Neural progenitor cell (in vitro differentiated cells): ENCODE results near the gene EML2. TPM values are rescaled to one million over a fixed set of nuclear protein-coding genes. Genes with fewer than 3 reads are reported as not detected.

ENCODE experiments used
- DNase-seq: peaks from one replicate; pipeline ENCODE4 v3.0.0-alpha.2; 2016; ENCODE audit warnings: low spot score
- H2AFZ ChIP-seq: fragments of 200-600 bp; sonication (generic); replicated peaks from 2 replicates; pipeline ENCODE4 v1.6.1; 2016; ENCODE audit warnings: antibody characterized with exemption
- H3F3A ChIP-seq: fragments of 200-600 bp; sonication (generic); 2 replicates; pipeline ENCODE4 v1.6.1; 2016; ENCODE audit warnings: antibody characterized with exemption, low read depth
- H3K27ac ChIP-seq: fragments of 200-600 bp; sonication (generic); 2 replicates; pipeline ENCODE4 v1.5.1; 2016; ENCODE audit warnings: mild to moderate bottlenecking
- H3K27me3 ChIP-seq: fragments of 200-600 bp; sonication (generic); 2 replicates; pipeline ENCODE4 v1.6.1; 2016; ENCODE audit warnings: mild to moderate bottlenecking, moderate library complexity
- H3K36me3 ChIP-seq: fragments of 200-600 bp; sonication (generic); 2 replicates; pipeline ENCODE4 v1.5.1; 2016
- H3K4me1 ChIP-seq: fragments of 200-600 bp; sonication (generic); 2 replicates; pipeline ENCODE4 v1.6.1; 2016; ENCODE audit warnings: mixed run types
- H3K4me2 ChIP-seq: fragments of 200-600 bp; sonication (generic); 2 replicates; pipeline ENCODE4 v1.6.1; 2016
- H3K4me3 ChIP-seq: fragments of 200-600 bp; sonication (generic); 2 replicates; pipeline ENCODE4 v1.5.1; 2016
- H3K79me2 ChIP-seq: fragments of 200-600 bp; sonication (generic); 2 replicates; pipeline ENCODE4 v1.6.1; 2016; ENCODE audit warnings: low read depth
- H3K9ac ChIP-seq: fragments of 200-600 bp; sonication (generic); 2 replicates; pipeline ENCODE4 v1.6.1; 2016
- H3K9me3 ChIP-seq: fragments of 200-600 bp; sonication (generic); 2 replicates; pipeline ENCODE4 v1.5.1; 2016; ENCODE audit warnings: low read depth
- H4K20me1 ChIP-seq: fragments of 200-600 bp; sonication (generic); 2 replicates; pipeline ENCODE4 v1.6.1; 2016; ENCODE audit warnings: low read depth
- H3K27ac Mint-ChIP-seq: 3 replicates; pipeline ENCODE4 v1.8.0; 2021; ENCODE audit warnings: mixed read lengths
- H3K27me3 Mint-ChIP-seq: 2 replicates; pipeline ENCODE4 v1.8.0; 2022; ENCODE audit warnings: low read depth, mild to moderate bottlenecking, inconsistent platforms, moderate library complexity, mixed read lengths; ENCODE audit not compliant: insufficient read depth
- H3K36me3 Mint-ChIP-seq: 3 replicates; pipeline ENCODE4 v1.8.0; 2021; ENCODE audit warnings: mixed read lengths
- H3K4me1 Mint-ChIP-seq: 3 replicates; pipeline ENCODE4 v1.8.0; 2021; ENCODE audit warnings: mixed read lengths
- H3K4me3 Mint-ChIP-seq: 3 replicates; pipeline ENCODE4 v1.8.0; 2021; ENCODE audit warnings: mild to moderate bottlenecking, moderate library complexity, mixed read lengths
- H3K9me3 Mint-ChIP-seq: 3 replicates; pipeline ENCODE4 v1.8.0; 2020; ENCODE audit warnings: mixed read lengths
- CTCF ChIP-seq: fragments of 200-600 bp; sonication (generic); IDR thresholded peaks from 2 replicates; pipeline ENCODE4 v1.5.1; 2017; ENCODE audit warnings: antibody characterized with exemption, mild to moderate bottlenecking
- EZH2 ChIP-seq: fragments of 200-600 bp; sonication (generic); IDR thresholded peaks from 2 replicates; pipeline ENCODE4 v1.6.1; 2017; ENCODE audit warnings: antibody characterized with exemption, mild to moderate bottlenecking, moderate library complexity
- EZH2phosphoT487 ChIP-seq: fragments of 200-600 bp; sonication (generic); IDR thresholded peaks from 2 replicates; pipeline ENCODE4 v1.6.1; 2017; ENCODE audit warnings: antibody characterized with exemption
- total RNA-seq: library from RNA; depleted of rRNA; stranded (reverse); fragments of >200 nt; gene quantifications from 2 replicates; pipeline ENCODE4 v1.2.3, GENCODE V29; 2015; ENCODE audit warnings: low replicate concordance

EML2 gene
- total RNA-seq, 1 donor from 2014 or later: 15.9 TPM

GRCh38 chr19:45682908-45683307, 43.7 kb upstream of the EML2 start:
- no peak overlapping the region for H3K9ac ChIP-seq

GRCh38 chr19:45682117-45682516, 42.9 kb upstream of the EML2 start:
- H3K9ac ChIP-seq: no peak overlapping the region
- peaks cover 17% of the 10 kb centered on the region for H3K27me3 Mint-ChIP-seq
- peaks cover 4% of the 10 kb centered on the region for H3K36me3 Mint-ChIP-seq
- H3K4me1 Mint-ChIP-seq: peaks cover 7% of the 10 kb centered on the region
- peaks cover 17% of the 10 kb centered on the region for H3F3A ChIP-seq
- H3K4me2 ChIP-seq: peak overlapping the region; percentile 83
- H3K4me3 Mint-ChIP-seq: peak overlapping the region; percentile 3
- no peak overlapping the region for H2AFZ ChIP-seq
- H3K9me3 Mint-ChIP-seq: no peaks in the 10 kb centered on the region
- H4K20me1 ChIP-seq: peaks cover 7% of the 10 kb centered on the region
- H3K27ac ChIP-seq: no peak overlapping the region
- peaks cover 50% of the 10 kb centered on the region for H3K27me3 ChIP-seq
- no peak for TF ChIP-seq EZH2phosphoT487
- no peak for TF ChIP-seq EZH2
- TF ChIP-seq CTCF: no peak
- peaks cover 6% of the 10 kb centered on the region for H3K4me1 ChIP-seq
- no peaks in the 10 kb centered on the region for H3K79me2 ChIP-seq
- H3K36me3 ChIP-seq: no peaks in the 10 kb centered on the region
- H3K9me3 ChIP-seq: no peaks in the 10 kb centered on the region
- no peak overlapping the region for H3K27ac Mint-ChIP-seq
- H3K4me3 ChIP-seq: peak overlapping the region; percentile 51
- DNase-seq: no peak

More at GRCh38 chr19:45682908-45683307, 43.7 kb upstream of the EML2 start:
- DNase-seq: no peak
- H3K4me1 ChIP-seq: peaks cover 3% of the 10 kb centered on the region
- no peaks in the 10 kb centered on the region for H3K9me3 Mint-ChIP-seq
- no peaks in the 10 kb centered on the region for H3K79me2 ChIP-seq
- H3K27me3 ChIP-seq: peaks cover 42% of the 10 kb centered on the region
- TF ChIP-seq EZH2phosphoT487 (no peak), EZH2 (no peak), CTCF (no peak)
- no peaks in the 10 kb centered on the region for H3K36me3 ChIP-seq
- peaks cover 3% of the 10 kb centered on the region for H4K20me1 ChIP-seq
- H3K27ac Mint-ChIP-seq: no peak overlapping the region
- no peak overlapping the region for H3K4me3 ChIP-seq
- no peak overlapping the region for H2AFZ ChIP-seq
- peaks cover 12% of the 10 kb centered on the region for H3K27me3 Mint-ChIP-seq
- H3K4me3 Mint-ChIP-seq: peak overlapping the region; percentile 0
- H3K4me2 ChIP-seq: no peak overlapping the region
- H3K4me1 Mint-ChIP-seq: peaks cover 2% of the 10 kb centered on the region
- peaks cover 7% of the 10 kb centered on the region for H3K36me3 Mint-ChIP-seq
- H3K27ac ChIP-seq: no peak overlapping the region
- H3F3A ChIP-seq: peaks cover 16% of the 10 kb centered on the region
- no peaks in the 10 kb centered on the region for H3K9me3 ChIP-seq

DNA sequence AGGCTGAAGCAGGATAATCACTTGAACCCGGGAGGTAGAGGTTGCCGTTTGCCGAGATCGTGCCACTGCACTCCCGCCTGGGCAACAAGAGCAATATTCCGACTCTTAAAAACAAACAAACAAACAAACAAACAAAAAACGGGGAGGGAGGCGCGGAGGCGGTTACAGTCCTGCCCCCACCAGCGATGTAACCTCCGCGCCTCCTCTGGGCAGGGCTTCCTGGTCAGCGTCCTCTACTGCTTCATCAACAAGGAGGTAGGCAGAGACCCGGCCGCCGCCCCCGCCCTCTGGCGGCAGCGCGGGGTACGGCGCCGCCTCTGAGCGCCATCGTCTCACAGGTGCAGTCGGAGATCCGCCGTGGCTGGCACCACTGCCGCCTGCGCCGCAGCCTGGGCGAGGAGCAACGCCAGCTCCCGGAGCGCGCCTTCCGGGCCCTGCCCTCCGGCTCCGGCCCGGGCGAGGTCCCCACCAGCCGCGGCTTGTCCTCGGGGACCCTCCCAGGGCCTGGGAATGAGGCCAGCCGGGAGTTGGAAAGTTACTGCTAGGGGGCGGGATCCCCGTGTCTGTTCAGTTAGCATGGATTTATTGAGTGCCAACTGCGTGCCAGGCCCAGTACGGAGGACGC, 42.3 kb upstream of the EML2 start:
- Histone ChIP-seq H3K4me2 (peak overlapping the region; percentile 83), H4K20me1 (peaks cover 7% of the 10 kb centered on the region), H3K4me1 (peaks cover 6% of the 10 kb centered on the region), H3K36me3 (no peaks in the 10 kb centered on the region), H3K9ac (no peak overlapping the region), H3K9me3 (no peaks in the 10 kb centered on the region), H3F3A (peaks cover 20% of the 10 kb centered on the region), H3K79me2 (no peaks in the 10 kb centered on the region), H3K27me3 (peaks cover 56% of the 10 kb centered on the region), H2AFZ (peak overlapping the region; percentile 78), H3K27ac (no peak overlapping the region), H3K4me3 (peak overlapping the region; percentile 51)
- Mint-ChIP-seq H3K9me3 (no peaks in the 10 kb centered on the region), H3K27me3 (peaks cover 20% of the 10 kb centered on the region), H3K4me3 (peak overlapping the region; percentile 82), H3K36me3 (peaks cover 1% of the 10 kb centered on the region), H3K4me1 (peaks cover 10% of the 10 kb centered on the region), H3K27ac (no peak overlapping the region)
- DNase-seq: peak; percentile 85
- TF ChIP-seq CTCF: peak; percentile 93
- TF ChIP-seq EZH2: no peak
